ENCODE results near the gene AIRE. TPM values are rescaled to one million over a fixed set of nuclear protein-coding genes. Genes with fewer than 3 reads are reported as not detected.

Gene AIRE
- total RNA-seq, 1 experiment from 2014 or later = 0.17 TPM

GRCh38 chr21:44324854-44325107 lies 39.1 kb downstream of the AIRE start:
- no peak for DNase-seq
- no CpG with 5 or more reads among the region's 11 CpGs for WGBS (ENCODE audit: extremely low coverage, insufficient read length, low lambda C conversion rate)

More at GRCh38 chr21:44324854-44325107, 39.1 kb downstream of the AIRE start:
- no peak overlapping the region for H4K8ac ChIP-seq (replicated peaks; ENCODE audit: insufficient read length, low read depth, low read length)
- H3K79me2 ChIP-seq (ENCODE audit: insufficient read depth, low read length) = no peaks in the 10 kb centered on the region
- H2BK15ac ChIP-seq (ENCODE audit: low read depth, low read length) = no peak overlapping the region
- H3K56ac ChIP-seq (ENCODE audit: insufficient read length, low read depth, low read length) = no peak overlapping the region
- H3K9ac ChIP-seq (ENCODE audit: extremely low read depth, insufficient read length, low read length) = no peak overlapping the region
- H3K4ac ChIP-seq (ENCODE audit: low read depth, low read length) = no peak overlapping the region
- H3K4me2 ChIP-seq (ENCODE audit: insufficient read depth, insufficient read length, low read length) = no peak overlapping the region
- no peak for TF ChIP-seq CTCF (conservative IDR thresholded peaks at IDR 0.05)
- no peak overlapping the region; a peak in 1 of 5 replicates for H3K4me3 Mint-ChIP-seq
- no peaks in the 10 kb centered on the region for H3K27me3 Mint-ChIP-seq (ENCODE audit: low read depth)
- H2BK120ac ChIP-seq (ENCODE audit: low read depth, low read length, poor library complexity, severe bottlenecking) = no peak overlapping the region
- no peak overlapping the region for H2AFZ ChIP-seq (ENCODE audit: low read length)
- no peak overlapping the region for H2AK5ac ChIP-seq (ENCODE audit: insufficient read length, low read length)
- H3K27ac ChIP-seq (ENCODE audit: insufficient read length, low read depth, low read length) = no peak overlapping the region
- no peaks in the 10 kb centered on the region for H3K23me2 ChIP-seq (ENCODE audit: insufficient read length, low read depth, low read length, poor library complexity, severe bottlenecking)
- H3K9me3 ChIP-seq (ENCODE audit: control insufficient read depth, low read depth, low read length) = no peaks in the 10 kb centered on the region
- H3K4me1 ChIP-seq (ENCODE audit: insufficient read depth, low read length) = no peaks in the 10 kb centered on the region
- no peak overlapping the region for H3K14ac ChIP-seq (ENCODE audit: insufficient read depth, low read length)
- H3K9me3 Mint-ChIP-seq = no peaks in the 10 kb centered on the region
- H2BK20ac ChIP-seq (ENCODE audit: low read depth, low read length, poor library complexity, severe bottlenecking) = no peak overlapping the region
- no peaks in the 10 kb centered on the region for H4K20me1 ChIP-seq (ENCODE audit: control insufficient read depth, insufficient read depth, insufficient read length)
- no peak overlapping the region for H3K18ac ChIP-seq (ENCODE audit: insufficient read length, low read depth, low read length)
- no peaks in the 10 kb centered on the region for H3K79me1 ChIP-seq (ENCODE audit: insufficient read depth, low read depth, low read length, poor library complexity, severe bottlenecking)
- no peak overlapping the region for H3T11ph ChIP-seq (ENCODE audit: low read length)
- no peak overlapping the region for H2BK5ac ChIP-seq (ENCODE audit: insufficient read length, low read length)
- no peak overlapping the region for H2BK12ac ChIP-seq (ENCODE audit: insufficient read length, low read depth, low read length)
- H4K91ac ChIP-seq (ENCODE audit: insufficient read length, low read depth, low read length) = no peak overlapping the region
- H4K5ac ChIP-seq (ENCODE audit: insufficient read length, low read depth, low read length) = no peak overlapping the region
- no peaks in the 10 kb centered on the region for H3K27me3 ChIP-seq (ENCODE audit: insufficient read depth, low read length)
- no peaks in the 10 kb centered on the region for H3K4me1 Mint-ChIP-seq
- H3K23ac ChIP-seq (ENCODE audit: insufficient read length, low read depth, low read length) = no peak overlapping the region
- H3K27ac Mint-ChIP-seq = no peak overlapping the region
- peaks cover 0 to 10% (median 7%) of the 10 kb centered on the region in 3 experiments; a peak in 5 of 7 replicates for H3K36me3 Mint-ChIP-seq (ENCODE audit: insufficient read depth in 1 of 3, low read depth in 3 of 3)
